HG03139 (cell line): ENCODE data around the gene PF4V1.

ENCODE experiments used
- ATAC-seq: cut with Tn5 transposase; IDR thresholded peaks from one replicate; pipeline ENCODE4 v1.9.1; 2021; ENCODE audit not compliant: unreplicated experiment

The PF4V1 gene

DNA sequence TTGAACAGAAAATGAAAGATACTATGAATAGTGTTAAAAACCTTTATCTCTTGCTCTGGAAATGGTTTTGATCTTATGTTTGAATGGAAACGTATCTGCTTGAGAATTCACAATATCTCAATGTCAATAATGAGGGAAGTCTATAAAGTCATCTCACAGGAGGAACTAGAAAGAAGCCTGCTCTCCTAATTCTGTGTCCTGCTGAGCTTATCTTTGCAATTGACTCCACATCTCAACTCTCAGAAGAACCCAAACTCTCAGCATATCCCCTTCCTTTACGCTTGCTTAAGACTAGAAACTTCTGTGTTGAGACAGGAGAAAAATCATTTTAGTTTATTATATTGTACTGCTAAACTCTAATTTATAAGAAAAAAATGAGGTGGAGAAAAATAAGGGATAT is 8.3 kb upstream of the PF4V1 start:
- no peak for ATAC-seq

DNA sequence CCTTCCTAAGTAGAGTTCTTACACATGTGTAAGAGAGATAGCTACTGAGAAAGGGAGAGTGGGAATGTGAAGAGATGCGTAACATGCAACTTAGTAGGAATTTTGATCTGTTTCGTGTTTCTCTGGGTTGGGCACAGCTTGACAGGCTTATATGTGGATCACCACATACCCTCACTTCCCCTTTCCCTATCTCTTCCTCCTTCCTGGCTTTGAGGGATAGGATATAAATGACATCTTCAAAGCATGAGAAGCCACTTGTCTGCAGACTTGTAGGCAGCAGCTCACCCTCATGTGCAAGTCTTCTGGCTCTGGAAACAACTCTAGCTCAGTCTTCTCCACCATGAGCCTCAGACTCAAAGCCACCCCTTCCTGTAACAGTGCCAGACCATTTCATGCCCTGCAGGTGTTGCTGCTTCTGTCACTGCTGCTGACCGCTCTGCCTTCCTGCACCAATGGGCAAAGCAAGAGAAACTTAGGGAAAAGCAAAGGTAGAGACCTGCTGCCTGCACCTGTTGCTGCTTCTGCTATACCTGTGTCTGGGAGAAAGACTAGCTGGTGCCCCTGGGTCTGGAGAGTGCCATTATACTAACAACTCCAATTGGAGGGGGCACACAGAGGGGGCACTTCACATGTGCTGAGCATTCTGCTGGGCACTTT is 5.4 kb upstream of the PF4V1 start:
- ATAC-seq: no peak

DNA sequence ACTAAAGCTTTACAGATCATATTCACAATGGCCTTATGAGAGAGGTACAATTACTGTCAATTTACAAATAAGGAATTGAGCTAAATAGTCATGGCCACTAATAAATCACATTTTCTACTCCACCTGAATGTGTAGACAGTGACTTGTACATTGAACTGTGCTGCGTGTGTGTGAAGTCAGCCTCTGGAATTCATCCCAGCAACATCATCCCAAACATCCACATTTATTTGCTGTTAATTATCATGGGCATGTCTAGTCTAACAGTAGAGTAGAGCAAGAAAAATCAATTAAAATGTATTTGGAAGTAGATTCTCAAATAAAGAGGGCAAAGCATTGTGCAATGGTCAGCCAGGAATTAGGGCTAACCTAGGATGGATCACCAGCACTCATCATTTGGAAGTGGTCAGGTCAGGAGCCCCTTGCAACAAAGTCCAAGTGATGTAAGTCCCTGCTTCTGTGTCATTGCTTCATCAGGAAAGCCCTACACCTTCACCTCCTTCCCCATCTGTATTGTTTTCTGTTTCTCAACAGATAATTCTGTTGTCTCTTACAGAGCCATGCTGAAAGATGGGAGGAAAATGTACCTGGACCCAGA is 4.8 kb upstream of the PF4V1 start:
- ATAC-seq: no peak

DNA sequence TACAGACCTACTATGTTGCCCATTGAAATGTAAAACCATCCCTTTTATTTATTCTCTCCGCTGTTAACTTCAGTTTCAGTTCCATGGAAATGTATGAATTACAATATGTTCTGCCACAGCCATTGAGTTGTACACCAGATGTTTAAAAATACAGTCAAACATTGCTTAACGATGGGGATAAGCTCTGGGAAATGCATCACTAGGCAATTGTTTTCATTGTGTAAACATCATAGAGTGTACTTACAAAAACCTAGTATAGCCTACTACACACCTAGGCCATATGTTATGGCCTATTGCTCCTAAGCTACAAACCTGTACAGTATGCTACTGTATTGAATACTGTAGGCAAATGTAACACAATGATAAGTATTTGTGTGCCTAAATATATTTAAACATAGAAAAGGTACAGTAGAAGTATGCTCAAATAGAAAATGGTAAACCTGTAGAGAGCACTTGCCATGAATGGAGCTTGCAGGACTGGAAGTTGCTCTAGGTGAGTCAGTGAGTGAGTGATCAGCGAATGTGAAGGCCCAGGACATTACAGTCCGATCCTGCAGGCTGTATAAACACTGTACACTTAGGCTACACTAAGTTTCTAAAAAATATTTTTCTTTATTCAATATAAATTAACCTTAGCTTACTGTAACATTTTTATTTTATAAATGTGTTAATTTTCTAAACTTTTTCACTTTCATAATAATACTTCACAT is 2.7 kb upstream of the PF4V1 start:
- no peak for ATAC-seq

DNA sequence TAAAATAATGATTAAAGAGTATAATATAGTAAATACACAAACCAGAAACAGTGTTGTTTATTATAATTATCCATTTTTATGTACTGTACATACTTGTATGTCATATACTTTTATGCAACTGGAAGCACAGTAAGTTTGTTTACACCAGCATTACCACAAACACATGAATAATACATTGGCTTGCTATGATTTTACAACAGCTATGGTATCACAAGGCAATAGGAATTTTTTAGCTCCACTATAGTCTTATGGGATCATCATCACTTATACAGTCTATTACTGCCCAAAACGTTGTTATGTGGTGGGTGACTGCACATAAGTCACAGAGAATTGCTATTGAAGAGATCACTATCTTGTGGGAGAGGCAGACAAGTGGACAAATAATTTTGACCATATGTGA is 1.8 kb upstream of the PF4V1 start:
- no peak for ATAC-seq

DNA sequence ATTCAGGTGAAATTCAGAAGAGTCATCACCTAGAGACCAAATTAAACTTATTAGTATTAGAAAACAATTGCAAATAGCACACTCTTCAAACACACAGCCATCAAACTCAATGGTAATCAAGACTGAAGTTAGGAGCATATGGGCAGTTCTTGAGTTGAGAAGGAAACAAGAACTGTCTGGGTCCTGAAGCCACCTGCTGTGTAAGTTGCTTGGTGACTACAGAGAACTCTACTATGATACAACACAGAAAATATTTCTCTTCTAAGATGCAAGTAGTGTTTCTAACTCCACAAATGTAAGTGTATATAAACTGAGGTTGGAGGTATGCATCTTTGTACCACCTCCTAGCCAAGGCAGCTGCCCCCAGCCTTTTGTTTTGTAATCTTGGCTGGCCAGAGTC is 325 bp upstream of the PF4V1 start:
- no peak for ATAC-seq

DNA sequence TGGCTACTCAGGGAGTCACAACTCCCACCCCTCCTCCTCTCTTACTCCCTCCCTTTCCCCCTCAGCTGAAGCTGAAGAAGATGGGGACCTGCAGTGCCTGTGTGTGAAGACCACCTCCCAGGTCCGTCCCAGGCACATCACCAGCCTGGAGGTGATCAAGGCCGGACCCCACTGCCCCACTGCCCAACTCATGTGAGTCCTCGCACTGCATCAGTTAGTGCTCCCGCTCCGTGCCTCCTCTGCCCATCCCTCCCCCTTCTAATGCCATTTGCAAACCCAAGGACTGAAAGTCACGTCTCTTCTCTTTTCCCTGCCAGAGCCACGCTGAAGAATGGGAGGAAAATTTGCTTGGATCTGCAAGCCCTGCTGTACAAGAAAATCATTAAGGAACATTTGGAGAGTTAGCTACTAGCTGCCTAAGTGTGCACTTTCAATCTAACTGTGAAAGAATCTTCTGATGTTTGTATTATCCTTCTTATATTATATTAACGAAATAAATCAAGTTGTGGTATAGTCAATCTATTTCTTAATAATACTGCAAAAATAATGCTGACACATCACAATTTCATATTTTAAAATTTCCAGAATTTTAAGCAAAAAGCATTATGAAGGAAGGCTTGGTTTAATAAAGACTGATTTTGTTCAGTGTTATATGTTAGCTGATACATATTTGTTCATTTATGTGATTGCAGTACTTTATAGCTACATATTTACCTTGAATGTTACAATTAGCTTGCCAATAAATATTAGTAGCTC is 800 bp downstream of the PF4V1 start:
- ATAC-seq: no peak

DNA sequence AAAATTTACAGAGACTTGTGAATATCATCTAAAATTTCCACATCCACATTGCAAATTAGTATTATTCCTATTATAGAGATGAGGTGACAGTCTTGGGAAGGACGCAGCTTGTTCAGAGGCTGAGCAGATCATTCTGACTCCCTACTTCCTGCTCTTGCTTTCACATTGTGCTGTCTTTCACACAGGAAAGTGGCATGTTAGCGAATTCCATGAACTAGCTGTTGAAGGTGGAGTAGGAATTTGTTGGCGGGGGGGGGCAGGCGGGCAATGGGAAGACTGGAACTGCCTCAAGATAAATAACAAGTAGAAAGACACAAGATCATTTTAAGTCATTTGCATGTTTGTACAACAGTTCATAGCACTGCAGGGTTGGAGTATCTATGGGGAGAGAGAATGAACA is 2.3 kb downstream of the PF4V1 start:
- ATAC-seq: no peak

DNA sequence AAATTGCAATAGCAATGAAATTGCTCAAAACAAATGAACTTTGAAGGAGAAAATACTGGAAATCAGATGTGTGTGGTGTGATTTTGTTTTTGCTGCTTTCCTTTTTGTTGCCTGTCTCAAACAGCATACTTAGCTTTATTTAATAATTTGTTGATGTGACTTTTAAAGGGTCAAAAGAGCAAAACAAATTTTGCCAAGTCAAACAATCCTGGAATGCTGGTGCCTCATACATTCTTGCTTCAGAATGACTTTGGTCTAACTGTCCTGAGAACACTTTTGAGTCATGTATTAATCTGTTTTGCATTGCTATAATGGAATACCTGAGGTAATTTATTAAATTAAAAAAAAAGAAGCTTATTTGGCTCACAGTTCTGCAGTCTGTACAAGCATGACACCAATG is 3.4 kb downstream of the PF4V1 start:
- no peak for ATAC-seq

DNA sequence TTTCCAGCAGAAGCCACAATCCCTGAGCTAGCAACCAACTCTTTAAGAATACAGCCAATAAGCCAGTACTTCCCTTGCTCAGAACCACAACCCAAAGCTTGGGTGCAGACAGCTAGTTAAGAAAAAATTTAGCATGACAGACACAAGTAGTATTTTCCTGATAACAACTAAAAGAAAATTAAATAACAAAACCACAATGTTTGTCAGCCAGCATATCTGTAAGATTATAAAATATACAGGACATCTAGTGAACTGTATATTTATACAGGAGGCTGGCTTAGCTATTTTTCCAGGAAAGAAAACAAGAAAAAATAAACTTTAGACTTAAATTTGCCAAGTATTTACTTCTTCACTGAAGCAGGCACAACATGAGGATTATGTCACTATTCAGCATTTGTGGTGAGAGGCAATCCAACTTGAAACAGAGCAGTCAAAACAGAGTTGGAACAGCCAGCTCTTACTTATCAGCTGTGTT is 6.6 kb downstream of the PF4V1 start:
- no peak for ATAC-seq

DNA sequence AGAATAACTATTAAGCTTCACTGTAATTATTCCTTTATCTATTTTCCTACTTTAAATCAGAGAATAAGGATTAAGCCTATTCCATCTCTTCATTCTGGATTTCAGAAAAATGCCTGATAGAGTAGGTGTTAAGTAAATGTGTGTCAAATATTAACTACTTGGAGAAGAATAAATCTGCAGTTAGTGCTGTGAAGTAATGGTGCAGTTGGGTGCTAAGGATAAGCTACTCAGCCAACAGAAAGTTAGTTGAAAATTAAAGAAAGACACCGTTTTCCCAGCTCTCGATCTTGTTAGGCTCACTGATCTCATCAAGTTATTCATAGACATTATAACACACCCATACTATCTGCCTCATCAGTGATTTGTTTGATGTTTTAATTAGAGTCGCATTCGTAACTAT is 7.1 kb downstream of the PF4V1 start:
- ATAC-seq: no peak

DNA sequence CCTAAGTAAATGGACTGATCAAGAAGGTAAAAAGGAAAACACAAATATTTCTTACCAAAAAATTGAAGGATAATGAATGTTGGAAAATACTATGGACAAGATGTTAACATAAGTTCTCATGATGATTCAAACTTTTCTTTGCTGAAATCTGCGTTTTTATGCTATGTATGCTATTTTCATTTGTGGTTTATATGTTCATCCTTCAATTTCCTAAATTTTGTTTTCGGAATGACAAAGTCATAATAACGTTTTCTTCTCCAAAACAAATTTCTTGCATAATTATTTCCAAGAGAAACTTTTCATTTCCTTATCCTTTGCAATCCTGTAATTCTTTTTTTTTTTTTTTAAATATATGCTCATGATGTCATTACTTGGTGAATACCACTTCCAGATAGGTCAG is 7.8 kb downstream of the PF4V1 start:
- ATAC-seq: no peak

DNA sequence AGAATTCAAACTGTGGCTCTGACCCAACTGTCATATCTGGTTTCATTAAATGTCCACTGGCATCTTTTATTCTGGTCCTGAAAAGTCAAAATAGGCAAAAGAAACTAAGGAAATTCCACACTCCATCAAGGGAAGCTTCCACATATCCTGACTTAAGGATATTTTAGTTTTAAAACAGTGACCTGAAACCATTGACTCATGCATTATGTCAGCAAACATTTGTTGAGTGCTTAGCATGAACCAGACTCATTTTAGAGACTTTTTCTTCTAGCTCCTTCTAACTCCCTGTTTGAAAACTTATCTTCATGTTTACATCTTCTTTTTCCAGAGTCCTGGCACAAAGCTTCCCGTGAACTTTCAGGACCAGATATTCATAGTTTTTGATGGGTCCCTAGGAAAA is 9.2 kb downstream of the PF4V1 start:
- ATAC-seq: no peak

DNA sequence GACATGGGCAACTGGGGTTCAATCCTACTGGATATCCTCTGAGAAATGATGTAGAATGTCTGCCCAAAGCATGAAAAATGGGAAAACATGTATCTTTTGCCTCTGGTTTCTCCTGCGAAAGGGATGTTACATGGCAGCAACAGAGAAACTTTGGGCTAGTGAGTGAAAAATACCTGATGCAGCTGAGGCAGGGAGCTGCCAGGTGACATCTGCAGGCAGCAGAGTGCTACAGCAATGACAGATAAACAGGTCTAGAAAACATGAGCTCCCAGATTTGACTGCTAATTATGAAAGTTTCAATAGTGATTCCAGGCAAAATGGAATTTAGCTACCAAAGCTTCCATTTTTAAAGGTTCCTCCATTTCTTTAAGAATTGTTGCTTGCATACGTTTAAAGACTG is 11.3 kb downstream of the PF4V1 start:
- ATAC-seq: no peak

DNA sequence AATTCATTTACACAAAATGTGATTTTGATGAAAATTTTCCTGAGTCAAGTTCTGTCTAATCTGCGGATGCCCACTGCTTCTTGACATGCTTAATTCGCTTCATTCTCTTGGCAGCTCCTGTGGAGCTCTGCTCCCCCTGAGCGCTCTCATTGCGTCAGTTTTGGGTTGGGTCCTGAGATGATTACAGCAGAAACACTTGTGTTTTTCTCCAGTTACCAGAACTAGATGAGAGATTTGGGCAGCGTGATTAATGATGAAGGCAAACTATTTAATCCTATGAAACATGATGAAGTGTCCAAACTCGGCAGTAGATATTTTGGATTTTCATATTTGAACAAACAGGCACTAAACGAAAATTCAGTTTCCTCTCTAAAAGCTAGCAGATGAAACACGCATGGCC is 11.9 kb downstream of the PF4V1 start:
- ATAC-seq: no peak

DNA sequence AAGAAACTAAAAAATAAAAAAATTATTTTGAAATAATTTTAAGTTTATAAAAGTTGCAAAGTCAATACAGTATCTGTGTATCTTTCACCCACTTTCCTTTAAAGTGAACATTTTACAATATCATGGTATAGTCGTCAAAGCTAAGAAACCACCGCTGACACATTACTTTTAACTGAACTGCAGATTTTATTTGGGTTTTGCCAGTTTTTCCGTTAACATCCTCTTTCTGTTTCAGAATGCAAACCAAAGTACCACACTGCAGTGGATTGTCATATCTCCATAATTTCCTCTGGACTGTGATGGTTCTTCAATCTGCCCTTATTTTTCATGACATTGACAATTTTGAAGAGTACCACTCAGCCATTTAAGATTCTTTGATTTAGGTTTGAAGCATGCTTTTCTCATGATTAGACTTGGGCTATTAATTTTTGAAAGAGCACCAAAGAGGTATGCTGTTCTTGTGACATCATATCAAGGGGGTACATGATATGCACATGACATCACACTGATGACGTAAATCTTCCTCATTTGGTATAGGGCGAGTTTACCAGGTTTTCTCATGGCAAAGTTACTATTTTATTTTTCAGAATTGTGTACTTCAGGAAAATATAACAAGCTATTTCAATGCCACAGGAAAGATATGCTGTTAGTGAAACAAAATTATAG is 12.5 kb downstream of the PF4V1 start:
- no peak for ATAC-seq

DNA sequence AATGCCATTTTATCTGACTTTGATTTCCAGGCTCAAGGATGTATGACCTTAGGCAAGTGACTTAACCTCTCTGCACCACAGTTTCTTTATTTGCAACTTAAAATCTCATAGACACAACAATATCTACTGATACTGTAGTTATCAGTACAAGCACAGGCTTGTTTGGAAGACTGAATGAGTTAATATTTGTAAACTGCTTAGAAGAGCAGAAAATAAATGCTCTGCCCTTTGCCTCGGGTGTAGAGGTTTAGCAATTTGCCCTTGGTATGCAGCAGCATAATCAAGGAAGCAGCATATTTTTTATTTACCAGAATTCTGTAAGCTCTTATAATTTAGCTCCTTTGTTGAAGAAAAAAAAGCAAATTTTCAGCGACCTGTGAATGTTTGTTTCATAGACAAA is 13.2 kb downstream of the PF4V1 start:
- ATAC-seq: no peak

DNA sequence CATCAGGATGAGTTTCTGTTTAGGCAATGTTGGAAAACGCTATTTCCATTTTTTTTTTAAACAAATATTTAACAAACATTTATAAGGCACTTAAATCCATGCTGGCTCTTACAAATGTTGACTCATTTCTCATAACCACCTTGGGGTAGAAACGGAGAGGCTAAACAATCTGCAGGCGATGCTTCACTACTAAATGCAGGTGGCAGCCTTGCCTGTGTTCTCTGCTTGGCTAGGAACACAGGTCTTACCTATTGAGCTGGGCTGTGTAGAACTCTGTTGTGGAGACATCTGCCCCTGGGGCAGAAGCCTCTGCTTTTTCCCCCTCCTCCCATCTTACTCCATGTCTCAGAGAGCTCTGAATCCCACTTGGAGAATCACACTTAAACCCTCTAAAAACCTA is 14.7 kb downstream of the PF4V1 start:
- no peak for ATAC-seq

DNA sequence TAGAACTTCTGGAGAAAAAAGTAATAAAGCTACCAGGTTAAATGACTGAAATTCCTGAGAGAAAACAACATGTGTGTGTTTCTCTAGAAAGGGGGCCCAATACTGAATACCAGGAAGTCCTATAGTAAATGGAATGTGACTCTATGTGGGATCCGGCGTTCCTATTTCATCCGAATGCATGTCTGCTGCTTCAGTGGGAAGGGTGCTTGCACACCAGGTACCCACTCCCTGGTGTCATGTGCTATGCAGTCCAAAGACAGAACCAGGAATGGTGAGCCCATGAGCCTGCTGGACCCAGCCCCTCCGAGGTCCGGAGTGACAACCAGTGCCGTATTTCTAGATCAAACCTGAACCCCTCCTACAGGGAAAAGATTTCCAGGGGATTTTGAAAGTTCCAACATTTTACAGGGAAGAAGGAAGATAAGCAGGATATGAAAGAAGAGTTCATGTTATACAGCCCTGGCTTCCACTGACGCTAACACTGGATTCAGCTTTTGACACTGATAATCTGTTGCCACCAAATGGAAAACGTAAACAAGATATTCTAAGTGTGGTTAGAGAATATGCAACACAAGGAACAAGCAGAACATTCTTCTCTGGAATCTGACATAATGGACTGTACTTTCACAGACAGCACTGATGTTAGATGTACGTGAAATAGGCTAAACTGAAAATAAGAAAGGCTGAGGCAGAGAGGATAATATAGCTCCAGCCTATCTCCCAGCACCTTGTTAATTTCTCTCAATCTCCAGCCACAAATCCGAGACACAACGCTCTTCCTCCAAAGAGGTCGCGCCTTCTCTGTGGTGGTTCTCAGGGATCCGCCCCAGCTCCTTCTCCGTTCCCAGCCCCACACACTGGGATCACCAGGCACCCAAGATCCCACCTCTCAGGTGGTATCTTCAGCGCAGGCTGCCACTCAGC is 15.4 kb downstream of the PF4V1 start:
- ATAC-seq: no peak
